ENCODE data around the gene GPR17.

GPR17 gene

DNA sequence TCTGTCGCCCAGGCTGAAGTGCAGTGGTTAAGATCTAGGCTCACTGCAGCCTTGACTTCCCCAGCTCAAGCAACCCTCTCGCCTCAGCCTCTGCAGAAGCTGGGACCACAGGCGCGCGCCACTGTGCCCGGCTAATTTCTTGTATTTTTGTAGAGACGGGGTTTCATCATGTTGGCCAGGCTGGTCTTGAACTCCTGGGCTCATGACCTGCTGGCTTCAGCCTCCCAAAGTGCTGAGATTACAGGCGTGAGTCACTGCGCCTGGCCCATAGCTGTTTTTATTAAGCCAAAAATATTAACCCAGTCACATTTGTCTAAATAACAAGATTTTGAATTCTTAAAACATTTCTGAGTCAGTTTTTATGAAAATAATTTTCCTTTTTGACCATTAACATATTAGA lies 49.0 kb downstream of the GPR17 start:
- no peak for DNase-seq (ENCODE audit: low read depth)

DNA sequence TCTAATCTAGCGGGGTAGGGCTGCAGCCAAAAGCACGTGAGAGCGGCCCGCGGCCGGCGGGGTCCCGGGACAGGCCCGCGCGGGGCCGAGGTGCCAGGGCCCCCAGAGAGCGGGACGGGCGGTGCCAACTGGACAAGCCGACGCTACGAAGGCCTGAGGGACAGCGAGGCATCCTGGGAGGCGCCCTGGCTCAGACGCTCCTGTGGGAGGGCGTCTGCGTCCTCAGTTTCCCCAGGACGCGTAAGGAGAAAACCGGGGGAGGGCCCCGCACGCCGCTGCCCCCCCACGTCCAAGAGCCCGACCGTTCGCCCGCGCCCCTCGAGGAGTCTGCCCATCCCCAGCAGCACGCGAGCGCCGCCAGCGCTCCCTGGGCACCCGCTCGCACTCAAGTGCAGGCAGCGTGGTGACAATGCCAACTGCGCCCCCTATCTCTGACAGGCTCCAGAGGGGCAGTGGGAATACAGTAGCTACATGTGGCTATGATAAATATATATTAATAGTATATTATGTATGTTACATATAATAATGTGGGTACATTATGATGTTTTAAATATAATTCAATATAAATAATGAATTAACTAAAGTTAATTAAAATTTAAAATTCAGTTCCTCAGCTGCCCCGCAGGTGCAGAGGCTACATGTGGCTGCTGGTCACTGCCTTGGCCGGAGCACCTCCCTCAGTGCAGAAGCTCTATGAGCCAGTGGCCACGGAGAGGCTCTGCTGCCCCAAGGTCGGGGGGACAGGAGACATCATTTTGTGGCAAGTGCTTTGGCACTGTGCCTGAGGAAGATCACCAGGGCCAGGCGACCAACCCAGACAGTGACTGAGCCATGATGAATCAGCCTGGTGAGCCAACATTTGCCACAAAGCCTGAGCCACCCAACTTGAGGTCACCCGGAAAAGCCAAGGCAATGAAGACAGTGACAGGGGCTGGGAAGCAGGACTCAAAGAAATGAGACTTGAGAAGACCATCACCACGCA lies 49.8 kb downstream of the GPR17 start:
- DNase-seq (ENCODE audit: low read depth): no peak

DNA sequence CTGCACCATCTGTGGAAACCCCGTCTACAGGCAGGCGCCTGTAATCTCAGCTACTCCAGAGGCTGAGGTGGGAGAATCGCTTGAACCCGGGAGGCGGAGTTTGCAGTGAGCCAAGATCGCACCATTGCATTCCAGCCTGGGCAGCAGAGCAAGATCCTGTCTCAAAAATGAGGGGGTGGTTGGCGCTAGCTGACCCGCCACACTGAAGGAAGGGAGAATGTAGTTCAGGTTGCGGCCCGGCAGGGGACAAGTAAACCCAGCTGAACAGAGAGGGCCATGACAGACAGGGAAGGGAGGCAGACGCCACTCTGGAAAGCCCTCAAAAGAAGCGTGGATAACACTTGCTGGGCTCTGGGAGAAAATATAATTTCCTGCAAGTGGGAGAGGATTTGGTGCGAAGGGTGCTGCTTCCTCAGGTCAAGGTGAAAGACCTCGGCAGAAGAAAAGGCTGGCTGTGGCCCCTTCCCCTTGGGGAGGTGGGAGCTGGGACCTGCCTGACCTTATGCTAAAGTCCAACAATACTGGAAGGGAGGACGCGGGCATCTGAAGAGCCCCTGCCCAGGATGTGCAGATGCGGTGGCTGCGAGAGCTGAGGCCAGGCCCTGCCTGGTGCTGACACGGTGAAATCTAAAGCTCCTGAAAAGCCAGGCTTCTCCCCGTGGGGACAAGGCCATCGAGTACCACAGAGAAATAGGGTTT lies 51.7 kb downstream of the GPR17 start:
- DNase-seq (ENCODE audit: low read depth): no peak

DNA sequence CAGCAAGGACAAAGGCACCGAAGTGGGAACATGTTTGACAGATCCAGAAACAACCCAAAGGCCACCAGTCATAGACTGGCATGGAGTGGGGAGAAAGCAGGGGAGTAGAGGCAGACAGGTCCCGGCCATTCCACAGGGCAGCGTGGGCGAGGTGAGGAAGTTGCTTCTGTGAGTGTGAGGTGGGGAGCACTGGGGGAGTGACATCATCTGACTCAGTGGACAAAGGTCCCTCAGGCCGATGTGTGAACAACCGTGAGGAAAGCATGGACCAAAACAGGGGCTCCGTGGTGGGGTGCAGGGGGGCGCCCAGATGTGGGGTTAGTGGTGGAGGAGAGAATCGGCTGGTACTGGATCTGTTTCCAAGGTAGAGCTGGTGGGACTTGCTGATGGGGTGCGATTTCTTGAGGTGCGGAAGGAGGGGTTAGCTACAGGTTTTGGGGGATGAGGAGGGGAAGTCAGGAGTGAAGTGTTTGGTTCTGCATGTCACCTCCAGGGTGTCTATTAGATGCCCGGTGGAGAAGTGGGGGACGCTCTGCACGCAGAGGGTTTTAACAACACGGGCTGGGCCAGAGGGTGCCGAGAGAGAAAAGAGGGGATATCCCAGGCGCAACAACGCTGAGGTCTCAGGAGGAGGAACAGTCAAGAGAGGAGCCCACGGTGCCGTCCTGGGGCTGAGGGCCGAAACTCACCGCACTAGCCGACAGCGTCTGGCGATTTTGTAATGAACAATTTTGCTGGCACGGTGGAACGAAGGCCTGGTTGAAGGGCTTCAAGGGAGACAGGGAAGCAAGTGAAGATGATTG lies 52.8 kb downstream of the GPR17 start:
- DNase-seq (ENCODE audit: low read depth): no peak

DNA sequence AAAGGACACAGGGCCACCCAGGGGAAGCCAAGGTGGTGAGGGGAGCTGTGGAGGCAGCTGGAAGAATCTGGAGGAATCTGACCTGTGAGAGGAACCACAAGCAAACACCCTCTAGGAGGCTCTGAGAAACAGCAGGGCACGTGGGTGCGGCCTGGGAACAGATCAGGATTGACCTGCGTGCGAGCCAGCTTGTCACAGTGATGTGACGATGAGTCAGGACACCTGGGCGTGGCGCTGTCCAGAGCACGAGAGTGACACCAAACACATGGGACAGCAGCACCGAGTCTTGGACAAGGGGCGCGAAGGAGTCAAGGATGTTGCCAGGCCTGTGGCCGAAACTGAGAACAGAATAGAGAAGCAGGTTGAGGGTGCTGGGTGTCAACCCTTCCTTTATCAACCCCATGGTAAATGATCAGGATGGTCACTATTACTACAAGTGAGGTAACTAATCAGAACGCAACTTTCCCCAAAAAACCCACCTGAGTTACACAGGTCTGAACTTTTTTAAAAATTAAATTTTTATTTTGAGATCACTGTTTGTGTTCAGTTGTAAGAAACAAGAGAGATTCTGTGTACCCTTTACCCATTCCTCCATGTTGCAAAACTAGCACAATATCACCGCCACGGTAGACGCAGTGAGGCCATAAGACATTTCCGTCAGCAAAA lies 54.7 kb downstream of the GPR17 start:
- no peak for DNase-seq (ENCODE audit: low read depth)

DNA sequence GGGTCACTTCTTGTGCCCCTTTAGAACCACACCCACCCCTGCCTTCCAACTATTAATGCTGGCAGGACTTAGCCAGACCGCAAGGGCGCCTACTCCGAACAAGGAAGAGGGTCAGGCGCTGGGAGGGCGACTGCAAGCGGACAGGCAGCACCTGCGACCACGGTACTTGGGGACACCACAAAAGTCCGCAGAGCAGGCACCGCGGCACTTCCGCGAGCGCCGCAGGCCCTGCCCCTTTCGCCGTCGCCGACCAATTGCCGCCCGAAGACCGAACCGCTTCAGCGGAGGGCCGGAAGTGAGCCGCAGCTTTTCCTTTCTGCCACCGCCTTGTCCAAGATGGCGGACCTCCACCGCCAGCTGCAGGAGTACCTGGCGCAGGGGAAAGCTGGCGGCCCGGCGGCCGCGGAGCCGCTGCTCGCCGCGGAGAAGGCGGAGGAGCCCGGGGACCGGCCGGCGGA lies 55.3 kb downstream of the GPR17 start, which contains the start of gene SFT2D3:
Gene SFT2D3 (plus strand): TSS at position 305 of the 458 bp plus-strand sequence. CDS start 32 bp downstream, at position 337.
- DNase-seq (ENCODE audit: low read depth): peak; percentile 76

DNA sequence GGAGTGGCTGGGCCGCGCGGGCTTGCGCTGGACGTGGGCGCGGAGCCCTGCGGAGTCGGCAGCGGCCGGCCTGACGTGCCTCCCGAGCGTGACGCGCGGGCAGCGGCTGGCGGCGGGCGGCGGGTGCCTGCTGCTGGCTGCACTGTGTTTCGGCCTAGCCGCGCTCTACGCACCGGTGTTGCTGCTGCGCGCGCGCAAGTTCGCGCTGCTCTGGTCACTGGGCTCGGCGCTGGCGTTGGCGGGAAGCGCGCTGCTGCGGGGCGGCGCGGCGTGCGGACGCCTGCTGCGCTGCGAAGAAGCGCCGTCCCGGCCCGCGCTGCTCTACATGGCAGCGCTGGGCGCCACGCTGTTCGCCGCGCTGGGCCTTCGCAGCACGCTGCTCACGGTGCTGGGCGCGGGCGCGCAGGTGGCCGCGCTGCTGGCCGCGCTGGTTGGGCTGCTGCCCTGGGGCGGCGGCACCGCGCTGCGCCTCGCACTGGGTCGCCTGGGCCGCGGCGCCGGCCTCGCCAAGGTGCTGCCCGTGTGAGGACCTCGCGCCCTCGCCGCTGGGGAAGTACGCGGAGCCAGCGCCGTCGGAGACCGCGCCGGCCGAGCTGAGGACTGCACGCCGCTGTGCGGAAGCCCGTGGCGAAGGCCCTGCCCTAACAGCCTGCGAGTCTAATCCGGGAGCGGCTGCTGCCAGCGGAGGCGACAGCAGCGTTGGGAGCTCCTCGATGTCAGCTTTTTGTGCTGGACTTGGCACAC lies 55.9 kb downstream of the GPR17 start:
- DNase-seq (ENCODE audit: low read depth): peak; percentile 37
